ENCODE data around the gene CCDC175. TPM values are rescaled to one million over a fixed set of nuclear protein-coding genes. Genes with fewer than 3 reads are reported as not detected.

The CCDC175 gene
- total and polyA plus RNA-seq, 2 donors (not counting 3 experiments of a cell fraction or from before 2014, with no cell fraction given), result not detected

DNA sequence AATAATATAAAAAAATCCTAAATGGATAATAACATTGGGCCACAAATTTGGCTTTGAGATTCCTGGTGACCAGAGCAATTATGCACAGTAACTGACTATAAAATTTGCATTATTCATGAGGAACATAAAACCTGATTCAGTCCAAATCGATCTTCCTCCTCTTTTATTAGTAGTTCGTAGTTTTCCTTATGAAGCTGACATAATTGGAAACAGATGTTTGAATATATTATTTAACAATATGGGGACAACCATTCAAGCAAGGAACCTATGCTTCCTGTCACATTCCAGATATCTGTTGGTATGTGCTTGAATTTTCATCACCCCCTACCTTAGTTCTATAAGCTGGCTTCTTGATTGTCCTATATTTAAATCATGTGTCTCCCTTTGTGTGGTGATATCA is 34.9 kb downstream of the CCDC175 start:
- no peaks in the 10 kb centered on the region for H3K4me1 ChIP-seq (ENCODE audit: control insufficient read depth, extremely low read depth, insufficient read depth, low read length)
- H3K9me3 ChIP-seq (replicated peaks; ENCODE audit: control insufficient read depth, insufficient read depth, low read length), result no peaks in the 10 kb centered on the region
- H3K4me2 ChIP-seq (ENCODE audit: insufficient read depth, low read length), result no peak overlapping the region
- no peaks in the 10 kb centered on the region for H3K36me3 ChIP-seq (ENCODE audit: control insufficient read depth in 2 of 2, extremely low read depth in 1 of 2, insufficient read depth in 2 of 2, low read length in 2 of 2)
- H3K4me3 ChIP-seq (replicated peaks in 1 of 3; ENCODE audit: insufficient read depth in 1 of 3, low read depth in 1 of 3, low read length in 3 of 3), result no peak overlapping the region
- H3K27ac ChIP-seq (ENCODE audit: insufficient read depth, low read depth, low read length), result no peak overlapping the region
- dilution Hi-C loops (cut with MboI; ENCODE audit: extremely low pct_ligation_motif_present, low sequenced_read_pairs), result no loop called here
- H3K79me2 ChIP-seq (ENCODE audit: control insufficient read depth, insufficient read depth, low read length), result no peaks in the 10 kb centered on the region
- H4K20me1 ChIP-seq (replicated peaks; ENCODE audit: control insufficient read depth, extremely low read depth, insufficient read depth, low read length), result no peaks in the 10 kb centered on the region
- H3K27me3 ChIP-seq (ENCODE audit: control insufficient read depth in 2 of 2, insufficient read depth in 2 of 2, low read length in 2 of 2), result peaks cover 0 to 9% of the 10 kb centered on the region in 2 experiments
- POLR2A ChIA-PET, result no interaction called here
- CTCF ChIA-PET, result no interaction called here
- FAIRE-seq (no peak), DNase-seq (ENCODE audit: low read depth, low spot score) (no peak)
- TF ChIP-seq MYC (IDR thresholded peaks at IDR 0.05; ENCODE audit: low read depth, low read length), result no peak
- H2AFZ ChIP-seq (ENCODE audit: low read depth, low read length), result no peak overlapping the region
- no peak overlapping the region for H3K9ac ChIP-seq (replicated peaks; ENCODE audit: extremely low read depth, insufficient read depth, low read length)
- BruUV-seq (replicated peaks), result no TSS peak
- intact Hi-C loops (cut with micrococcal nuclease), result no loop called here
- no peaks in the 10 kb centered on the region for H3K9me1 ChIP-seq (replicated peaks; ENCODE audit: control insufficient read depth, extremely low read depth, insufficient read depth, low read length)

DNA sequence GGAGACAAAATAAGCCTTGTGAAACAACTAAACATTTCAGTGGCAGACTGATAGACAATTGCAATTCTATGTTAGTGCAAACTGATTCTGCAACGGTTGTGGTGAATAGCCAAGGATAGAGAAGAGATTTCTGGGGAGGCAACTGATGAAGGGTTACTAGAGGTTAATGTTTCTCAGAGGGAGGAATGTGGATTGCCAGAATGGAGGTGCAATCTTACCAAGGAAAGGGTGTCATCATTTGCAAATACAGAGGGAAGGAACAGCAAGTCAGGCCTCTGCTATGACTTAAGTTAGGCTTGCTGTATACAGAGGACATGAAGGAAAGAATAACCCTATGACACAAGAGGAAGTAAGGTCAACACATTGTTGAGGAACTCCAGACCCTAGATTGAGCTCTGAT is 35.8 kb downstream of the CCDC175 start:
- Histone ChIP-seq H3K4me1 (ENCODE audit: control insufficient read depth, extremely low read depth, insufficient read depth, low read length) (no peaks in the 10 kb centered on the region), H3K36me3 (ENCODE audit: control insufficient read depth in 2 of 2, extremely low read depth in 1 of 2, insufficient read depth in 2 of 2, low read length in 2 of 2) (no peaks in the 10 kb centered on the region), H3K9me3 (replicated peaks; ENCODE audit: control insufficient read depth, insufficient read depth, low read length) (no peaks in the 10 kb centered on the region), H2AFZ (ENCODE audit: low read depth, low read length) (no peak overlapping the region), H3K4me3 (replicated peaks in 1 of 3; ENCODE audit: insufficient read depth in 1 of 3, low read depth in 1 of 3, low read length in 3 of 3) (no peak overlapping the region), H3K27ac (ENCODE audit: insufficient read depth, low read depth, low read length) (no peak overlapping the region), H3K9ac (replicated peaks; ENCODE audit: extremely low read depth, insufficient read depth, low read length) (no peak overlapping the region), H3K79me2 (ENCODE audit: control insufficient read depth, insufficient read depth, low read length) (no peaks in the 10 kb centered on the region), H4K20me1 (replicated peaks; ENCODE audit: control insufficient read depth, extremely low read depth, insufficient read depth, low read length) (no peaks in the 10 kb centered on the region), H3K27me3 (ENCODE audit: control insufficient read depth in 2 of 2, insufficient read depth in 2 of 2, low read length in 2 of 2) (peaks cover 0 to 9% of the 10 kb centered on the region in 2 experiments), H3K9me1 (replicated peaks; ENCODE audit: control insufficient read depth, extremely low read depth, insufficient read depth, low read length) (no peaks in the 10 kb centered on the region), H3K4me2 (ENCODE audit: insufficient read depth, low read length) (no peak overlapping the region)
- CTCF ChIA-PET, result no interaction called here
- POLR2A ChIA-PET, result no interaction called here
- FAIRE-seq, result no peak
- no peak for TF ChIP-seq GATA2 (IDR thresholded peaks at IDR 0.05; ENCODE audit: insufficient read depth, insufficient read length, low read depth, low read length)
- TF ChIP-seq EZH2 (IDR thresholded peaks at IDR 0.05; ENCODE audit: borderline replicate concordance, low read depth, low read length, severe bottlenecking), result no peak
- TF ChIP-seq MYC (IDR thresholded peaks at IDR 0.05; ENCODE audit: low read depth, low read length), result no peak
- no peak for TF ChIP-seq FOS (IDR thresholded peaks at IDR 0.05; ENCODE audit: borderline replicate concordance, insufficient read depth, low read length)
- TF ChIP-seq MAX (IDR thresholded peaks at IDR 0.05; ENCODE audit: insufficient read depth, insufficient read length), result no peak
- no peak for TF ChIP-seq POLR2A (IDR thresholded peaks at IDR 0.05; ENCODE audit: low read depth, low read length)
- TF ChIP-seq, protein P1, sequence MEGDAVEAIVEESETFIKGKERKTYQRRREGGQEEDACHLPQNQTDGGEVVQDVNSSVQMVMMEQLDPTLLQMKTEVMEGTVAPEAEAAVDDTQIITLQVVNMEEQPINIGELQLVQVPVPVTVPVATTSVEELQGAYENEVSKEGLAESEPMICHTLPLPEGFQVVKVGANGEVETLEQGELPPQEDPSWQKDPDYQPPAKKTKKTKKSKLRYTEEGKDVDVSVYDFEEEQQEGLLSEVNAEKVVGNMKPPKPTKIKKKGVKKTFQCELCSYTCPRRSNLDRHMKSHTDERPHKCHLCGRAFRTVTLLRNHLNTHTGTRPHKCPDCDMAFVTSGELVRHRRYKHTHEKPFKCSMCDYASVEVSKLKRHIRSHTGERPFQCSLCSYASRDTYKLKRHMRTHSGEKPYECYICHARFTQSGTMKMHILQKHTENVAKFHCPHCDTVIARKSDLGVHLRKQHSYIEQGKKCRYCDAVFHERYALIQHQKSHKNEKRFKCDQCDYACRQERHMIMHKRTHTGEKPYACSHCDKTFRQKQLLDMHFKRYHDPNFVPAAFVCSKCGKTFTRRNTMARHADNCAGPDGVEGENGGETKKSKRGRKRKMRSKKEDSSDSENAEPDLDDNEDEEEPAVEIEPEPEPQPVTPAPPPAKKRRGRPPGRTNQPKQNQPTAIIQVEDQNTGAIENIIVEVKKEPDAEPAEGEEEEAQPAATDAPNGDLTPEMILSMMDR (IDR thresholded peaks at IDR 0.05; ENCODE audit: extremely low read depth in 1 of 2, insufficient read depth in 1 of 2, low read depth in 1 of 2, low read length in 2 of 2), result no peak
- BruUV-seq (replicated peaks), result no TSS peak
- dilution Hi-C loops (cut with MboI; ENCODE audit: extremely low pct_ligation_motif_present, low sequenced_read_pairs) (no loop called here), intact Hi-C loops (cut with micrococcal nuclease) (no loop called here)
- DNase-seq (ENCODE audit: low read depth, low spot score), result no peak

Measured in endothelial cell of umbilical vein (primary cell).